T-helper 1 cell treated with Interleukin-12 subunit alpha and Interleukin-12 subunit beta and Interleukin-4 antibody, amounts not matched to agents 30 μg/mL and 1 μg/mL, for 36 hours (primary cell): Measurements from ENCODE around the gene SLC22A17.
A peak's percentile ranks its signal among the peaks of the same experiment; 100 is the strongest.
"Not testable (repeated sequence)": the region's sequence is repeated elsewhere in the genome, so short reads cannot be mapped to it uniquely, and the experiment has no call there.

Experiments used
- H3K27ac Mint-ChIP-seq: one replicate; pipeline ENCODE4 v1.8.0; 2021; ENCODE audit warnings: mild to moderate bottlenecking, mixed read lengths
- H3K27me3 Mint-ChIP-seq: one replicate; pipeline ENCODE4 v1.8.0; 2021; ENCODE audit warnings: low read depth, mixed read lengths
- H3K36me3 Mint-ChIP-seq: one replicate; pipeline ENCODE4 v1.8.0; 2021; ENCODE audit warnings: low read depth, mixed read lengths
- H3K4me1 Mint-ChIP-seq: one replicate; pipeline ENCODE4 v1.8.0; 2021; ENCODE audit warnings: low read depth, mixed read lengths
- H3K4me3 Mint-ChIP-seq: one replicate; pipeline ENCODE4 v1.8.0; 2021; ENCODE audit warnings: mild to moderate bottlenecking, moderate library complexity, mixed read lengths
- H3K9me3 Mint-ChIP-seq: one replicate; pipeline ENCODE4 v1.8.0; 2021; ENCODE audit warnings: mixed read lengths

The SLC22A17 gene

GRCh38 chr14:23352506-23353432 is at the start of gene SLC22A17:
Gene SLC22A17 (minus strand): TSS chr14:23352887.
- Mint-ChIP-seq H3K27ac (no peak within 1 kb of the TSS), H3K27me3 (peaks cover 45% of the 10 kb centered on the region), H3K36me3 (peaks cover 2% of the 10 kb centered on the region), H3K4me1 (peaks cover 7% of the 10 kb centered on the region), H3K9me3 (no peaks in the 10 kb centered on the region), H3K4me3 (peak within 1 kb of the TSS; percentile 72)

GRCh38 chr14:23401291-23401690 is 48.6 kb upstream of the SLC22A17 start:
- Mint-ChIP-seq H3K4me3 (no peak overlapping the region), H3K4me1 (no peaks in the 10 kb centered on the region), H3K9me3 (no peaks in the 10 kb centered on the region), H3K36me3 (no peaks in the 10 kb centered on the region), H3K27me3 (peaks cover 4% of the 10 kb centered on the region), H3K27ac (no peak overlapping the region)

- not testable (repeated sequence) for H3K4me1 Mint-ChIP-seq, H3K27ac Mint-ChIP-seq, H3K9me3 Mint-ChIP-seq, H3K36me3 Mint-ChIP-seq, H3K4me3 Mint-ChIP-seq, H3K27me3 Mint-ChIP-seq
Observed at GRCh38 chr14:23400496-23401149, 47.9 kb upstream of the SLC22A17 start.

GRCh38 chr14:23399591-23399990 is 46.9 kb upstream of the SLC22A17 start:
- no peaks in the 10 kb centered on the region for H3K9me3 Mint-ChIP-seq
- H3K36me3 Mint-ChIP-seq = no peaks in the 10 kb centered on the region
- H3K27me3 Mint-ChIP-seq = peaks cover 4% of the 10 kb centered on the region
- H3K4me3 Mint-ChIP-seq = no peak overlapping the region
- H3K27ac Mint-ChIP-seq = no peak overlapping the region
- H3K4me1 Mint-ChIP-seq = no peaks in the 10 kb centered on the region

GRCh38 chr14:23399136-23399535 is 46.4 kb upstream of the SLC22A17 start:
- H3K4me1 Mint-ChIP-seq = no peaks in the 10 kb centered on the region
- no peaks in the 10 kb centered on the region for H3K9me3 Mint-ChIP-seq
- H3K27ac Mint-ChIP-seq = no peak overlapping the region
- peaks cover 4% of the 10 kb centered on the region for H3K27me3 Mint-ChIP-seq
- no peak overlapping the region for H3K4me3 Mint-ChIP-seq
- H3K36me3 Mint-ChIP-seq = no peaks in the 10 kb centered on the region

GRCh38 chr14:23398348-23398747 is 45.7 kb upstream of the SLC22A17 start:
- no peak overlapping the region for H3K27ac Mint-ChIP-seq
- H3K36me3 Mint-ChIP-seq = no peaks in the 10 kb centered on the region
- H3K4me3 Mint-ChIP-seq = no peak overlapping the region
- no peaks in the 10 kb centered on the region for H3K9me3 Mint-ChIP-seq
- peaks cover 4% of the 10 kb centered on the region for H3K27me3 Mint-ChIP-seq
- no peaks in the 10 kb centered on the region for H3K4me1 Mint-ChIP-seq

- Mint-ChIP-seq H3K9me3 (no peaks in the 10 kb centered on the region), H3K27me3 (peaks cover 4% of the 10 kb centered on the region), H3K27ac (no peak overlapping the region), H3K4me3 (no peak overlapping the region), H3K4me1 (no peaks in the 10 kb centered on the region), H3K36me3 (no peaks in the 10 kb centered on the region)
Observed at GRCh38 chr14:23396781-23397407, 44.2 kb upstream of the SLC22A17 start.

- H3K4me1 Mint-ChIP-seq = no peaks in the 10 kb centered on the region
- no peak overlapping the region for H3K27ac Mint-ChIP-seq
- H3K27me3 Mint-ChIP-seq = no peaks in the 10 kb centered on the region
- no peaks in the 10 kb centered on the region for H3K9me3 Mint-ChIP-seq
- no peaks in the 10 kb centered on the region for H3K36me3 Mint-ChIP-seq
- H3K4me3 Mint-ChIP-seq = no peak overlapping the region
Observed at GRCh38 chr14:23396126-23396525, 43.4 kb upstream of the SLC22A17 start.

GRCh38 chr14:23392613-23393012 is 39.9 kb upstream of the SLC22A17 start:
- H3K27ac Mint-ChIP-seq = no peak overlapping the region
- no peak overlapping the region for H3K4me3 Mint-ChIP-seq
- H3K4me1 Mint-ChIP-seq = no peaks in the 10 kb centered on the region
- no peaks in the 10 kb centered on the region for H3K9me3 Mint-ChIP-seq
- no peaks in the 10 kb centered on the region for H3K27me3 Mint-ChIP-seq
- no peaks in the 10 kb centered on the region for H3K36me3 Mint-ChIP-seq

GRCh38 chr14:23389871-23390270 is 37.2 kb upstream of the SLC22A17 start:
- H3K9me3 Mint-ChIP-seq, H3K4me1 Mint-ChIP-seq, H3K4me3 Mint-ChIP-seq, H3K27ac Mint-ChIP-seq, H3K27me3 Mint-ChIP-seq, H3K36me3 Mint-ChIP-seq: not testable (repeated sequence)

- no peaks in the 10 kb centered on the region for H3K4me1 Mint-ChIP-seq
- no peaks in the 10 kb centered on the region for H3K9me3 Mint-ChIP-seq
- no peak overlapping the region for H3K4me3 Mint-ChIP-seq
- H3K36me3 Mint-ChIP-seq = no peaks in the 10 kb centered on the region
- H3K27me3 Mint-ChIP-seq = peaks cover 7% of the 10 kb centered on the region
- H3K27ac Mint-ChIP-seq = no peak overlapping the region
Observed at GRCh38 chr14:23389396-23389795, 36.7 kb upstream of the SLC22A17 start.

- no peaks in the 10 kb centered on the region for H3K9me3 Mint-ChIP-seq
- H3K36me3 Mint-ChIP-seq = no peaks in the 10 kb centered on the region
- no peak overlapping the region for H3K27ac Mint-ChIP-seq
- no peaks in the 10 kb centered on the region for H3K4me1 Mint-ChIP-seq
- H3K4me3 Mint-ChIP-seq = no peak overlapping the region
- peaks cover 7% of the 10 kb centered on the region for H3K27me3 Mint-ChIP-seq
Observed at GRCh38 chr14:23388996-23389395, 36.3 kb upstream of the SLC22A17 start.

GRCh38 chr14:23387916-23388882 is 35.5 kb upstream of the SLC22A17 start:
- Mint-ChIP-seq H3K27ac (no peak overlapping the region), H3K4me3 (no peak overlapping the region), H3K36me3 (no peaks in the 10 kb centered on the region), H3K9me3 (no peaks in the 10 kb centered on the region), H3K4me1 (no peaks in the 10 kb centered on the region), H3K27me3 (peaks cover 7% of the 10 kb centered on the region)

- Mint-ChIP-seq H3K27ac (no peak overlapping the region), H3K4me3 (no peak overlapping the region), H3K9me3 (no peaks in the 10 kb centered on the region), H3K36me3 (no peaks in the 10 kb centered on the region), H3K27me3 (peaks cover 7% of the 10 kb centered on the region), H3K4me1 (no peaks in the 10 kb centered on the region)
Observed at GRCh38 chr14:23386999-23387398, 34.3 kb upstream of the SLC22A17 start.
